Cardiac fibroblast (primary cell): ENCODE data around the gene SAMD10.

Source experiments
- DNase-seq, 2 donors: peaks; one replicate each; pipeline versions ENCODE4 v3.0.0 to v3.0.0-alpha.2; 2010; ENCODE audit warnings: low read depth in 2 of 2
- H3K4me3 ChIP-seq, 2 donors: replicated peaks in 1 of 2; 1 replicate in 1 of 2; 2 replicates in 1 of 2; pipeline ENCODE4 v1.5.1; 2011; ENCODE audit warnings: low read depth in 2 of 2, low read length in 2 of 2, mild to moderate bottlenecking in 2 of 2, moderate library complexity in 1 of 2
- TF ChIP-seq, protein P1 (sequence below): IDR thresholded peaks from one replicate; pipeline ENCODE4 v1.5.1; 2011; ENCODE audit warnings: low read depth, mild to moderate bottlenecking, low read length, inconsistent platforms

The SAMD10 gene

DNA sequence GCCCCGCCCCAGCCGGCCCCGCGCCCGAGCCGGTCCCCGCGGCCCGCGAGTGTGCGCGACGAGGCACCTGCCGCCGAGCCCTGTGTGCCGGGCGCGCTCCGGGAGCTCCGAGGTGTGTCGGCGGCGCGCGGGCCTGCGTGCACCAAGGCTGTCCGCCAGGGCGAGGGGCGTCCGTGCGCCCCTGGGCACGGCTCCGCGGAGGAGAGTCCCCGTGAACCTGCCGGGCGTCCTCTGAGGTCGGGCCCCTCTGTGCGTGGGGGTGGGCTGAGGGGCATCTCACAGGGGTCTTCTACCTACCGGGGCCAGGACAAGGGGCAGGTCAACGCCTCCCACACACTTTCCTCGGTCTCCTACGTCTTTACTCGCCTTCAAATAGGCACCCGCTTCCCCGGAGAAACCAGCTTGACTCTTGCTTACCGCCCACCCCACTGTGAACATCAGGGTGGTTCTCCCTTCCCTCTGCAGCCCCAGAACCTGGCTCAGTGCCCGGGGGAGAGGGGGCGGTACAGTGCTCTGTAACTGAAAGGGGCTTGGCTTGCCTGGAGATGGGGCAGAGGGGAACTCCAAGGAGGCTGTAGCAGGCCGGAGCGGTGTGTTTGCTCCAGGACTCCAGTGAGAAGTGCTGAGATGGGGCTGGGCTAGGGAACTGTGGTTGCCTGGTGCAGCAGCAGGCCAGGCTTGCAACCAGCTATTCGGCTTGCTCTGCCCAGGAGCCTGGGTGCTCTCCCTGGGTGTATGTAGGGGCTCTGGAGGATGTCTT is at the start of gene SAMD10:
TSS of gene SAMD10 (minus strand) at position 86 of the 760 bp plus-strand sequence. CDS start 175 bp downstream, outside the sequence.
- H3K4me3 ChIP-seq, result peak within 1 kb of the TSS; percentile 42 to 51
- TF ChIP-seq, protein P1, sequence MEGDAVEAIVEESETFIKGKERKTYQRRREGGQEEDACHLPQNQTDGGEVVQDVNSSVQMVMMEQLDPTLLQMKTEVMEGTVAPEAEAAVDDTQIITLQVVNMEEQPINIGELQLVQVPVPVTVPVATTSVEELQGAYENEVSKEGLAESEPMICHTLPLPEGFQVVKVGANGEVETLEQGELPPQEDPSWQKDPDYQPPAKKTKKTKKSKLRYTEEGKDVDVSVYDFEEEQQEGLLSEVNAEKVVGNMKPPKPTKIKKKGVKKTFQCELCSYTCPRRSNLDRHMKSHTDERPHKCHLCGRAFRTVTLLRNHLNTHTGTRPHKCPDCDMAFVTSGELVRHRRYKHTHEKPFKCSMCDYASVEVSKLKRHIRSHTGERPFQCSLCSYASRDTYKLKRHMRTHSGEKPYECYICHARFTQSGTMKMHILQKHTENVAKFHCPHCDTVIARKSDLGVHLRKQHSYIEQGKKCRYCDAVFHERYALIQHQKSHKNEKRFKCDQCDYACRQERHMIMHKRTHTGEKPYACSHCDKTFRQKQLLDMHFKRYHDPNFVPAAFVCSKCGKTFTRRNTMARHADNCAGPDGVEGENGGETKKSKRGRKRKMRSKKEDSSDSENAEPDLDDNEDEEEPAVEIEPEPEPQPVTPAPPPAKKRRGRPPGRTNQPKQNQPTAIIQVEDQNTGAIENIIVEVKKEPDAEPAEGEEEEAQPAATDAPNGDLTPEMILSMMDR, result no peak
- DNase-seq, result peak; percentile 15 to 40

DNA sequence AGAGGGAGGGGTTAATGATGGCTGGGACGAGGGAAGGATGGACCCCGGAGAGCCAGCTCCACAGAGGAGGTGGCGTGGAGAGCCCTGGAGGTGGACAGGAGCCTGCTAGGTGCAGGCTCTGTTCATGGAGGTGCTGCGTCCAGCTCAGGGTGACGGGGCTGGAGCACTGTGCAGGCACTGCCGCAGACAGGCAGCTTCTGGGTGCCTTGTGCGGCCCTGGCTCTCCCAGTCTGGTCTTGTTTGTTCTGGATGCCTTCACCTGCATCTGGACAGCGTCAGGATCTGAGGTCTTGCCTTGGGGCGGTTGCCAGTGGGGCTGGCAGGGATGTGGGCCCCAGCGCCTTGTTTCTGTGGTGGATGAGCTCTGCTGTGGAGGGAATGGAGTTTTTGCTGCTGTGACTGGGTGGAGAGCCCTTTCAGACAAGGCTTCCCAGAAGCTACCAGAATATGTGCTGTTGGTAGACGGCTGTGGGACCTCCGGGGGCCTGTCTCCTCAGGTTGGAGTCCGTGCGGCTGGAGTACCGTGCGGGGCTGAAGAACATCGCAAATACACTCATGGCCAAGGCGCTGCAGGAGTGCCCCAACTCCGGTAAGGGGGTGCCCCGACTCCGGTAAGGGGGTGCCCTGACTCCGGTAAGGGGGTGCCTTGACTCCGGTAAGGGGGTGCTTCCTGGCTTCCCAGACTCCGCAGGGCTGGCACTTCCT is 48.7 kb upstream of the SAMD10 start:
- DNase-seq, result no peak
- TF ChIP-seq, protein P1, result no peak
- no peak overlapping the region for H3K4me3 ChIP-seq

DNA sequence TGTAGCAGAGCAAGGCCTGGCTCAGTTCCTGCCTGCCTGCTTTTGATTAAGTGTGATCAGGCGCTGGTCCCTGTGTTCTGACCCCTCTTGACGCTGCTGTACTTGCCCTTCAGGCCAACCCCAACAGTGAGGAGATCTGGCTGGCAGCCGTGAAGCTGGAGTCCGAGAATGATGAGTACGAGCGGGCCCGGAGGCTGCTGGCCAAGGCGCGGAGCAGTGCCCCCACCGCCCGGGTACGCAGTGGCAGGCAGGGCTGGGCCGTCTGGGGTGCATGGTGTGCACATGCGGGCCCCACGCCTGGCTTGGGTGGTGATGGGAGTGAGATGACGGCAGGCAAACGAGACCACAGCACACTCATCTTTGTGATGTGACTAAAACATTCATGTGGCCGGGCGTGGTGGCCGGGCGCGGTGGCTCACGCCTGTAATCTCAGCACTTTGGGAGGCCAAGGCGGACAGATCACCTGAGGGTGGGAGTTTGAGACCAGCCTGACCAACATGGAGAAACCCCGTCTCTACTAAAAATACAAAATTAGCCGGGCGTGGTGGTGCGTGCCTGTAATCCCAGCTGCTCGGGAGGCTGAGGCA is 46.5 kb upstream of the SAMD10 start:
- DNase-seq, result no peak

DNA sequence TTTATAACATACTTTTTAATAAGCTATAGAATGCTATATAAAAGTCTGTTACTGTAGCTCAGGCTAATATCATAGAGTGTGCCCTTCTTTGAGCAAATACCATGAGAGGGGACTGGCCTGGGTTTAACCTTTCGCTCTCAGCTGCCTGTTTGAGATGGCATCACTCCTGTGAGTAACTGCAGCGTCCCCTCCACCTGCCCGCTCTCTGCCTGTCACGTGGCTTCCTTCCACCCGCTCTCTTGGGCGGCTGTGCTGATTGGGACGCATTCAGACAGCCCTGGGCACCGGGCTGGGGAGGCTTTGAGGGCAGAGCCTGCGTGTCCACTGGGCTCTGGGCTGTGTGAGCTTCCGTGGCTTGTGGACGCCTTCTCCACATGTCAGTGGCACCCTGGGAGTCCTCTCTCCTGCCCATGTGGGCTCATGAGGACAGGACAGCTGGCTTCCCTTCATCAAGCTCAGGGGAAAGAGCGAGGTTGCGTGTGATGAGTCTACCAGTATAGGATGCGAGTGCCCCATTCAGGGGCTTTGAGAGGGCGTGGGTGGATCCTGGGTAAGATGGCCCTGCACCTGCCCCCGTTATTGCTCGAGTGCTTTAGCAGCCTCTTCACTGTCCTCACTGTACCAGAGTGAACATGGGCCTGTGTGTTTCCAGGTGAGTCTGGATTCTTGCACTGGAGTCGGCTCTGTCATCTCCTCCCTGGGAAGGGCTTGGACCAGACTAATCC is 45.8 kb upstream of the SAMD10 start:
- no peak for DNase-seq
- TF ChIP-seq, protein P1, result no peak
- no peak overlapping the region for H3K4me3 ChIP-seq

More for the DNA sequence above, 46.5 kb upstream of the SAMD10 start:
- H3K4me3 ChIP-seq, result no peak overlapping the region
- TF ChIP-seq, protein P1, result no peak

DNA sequence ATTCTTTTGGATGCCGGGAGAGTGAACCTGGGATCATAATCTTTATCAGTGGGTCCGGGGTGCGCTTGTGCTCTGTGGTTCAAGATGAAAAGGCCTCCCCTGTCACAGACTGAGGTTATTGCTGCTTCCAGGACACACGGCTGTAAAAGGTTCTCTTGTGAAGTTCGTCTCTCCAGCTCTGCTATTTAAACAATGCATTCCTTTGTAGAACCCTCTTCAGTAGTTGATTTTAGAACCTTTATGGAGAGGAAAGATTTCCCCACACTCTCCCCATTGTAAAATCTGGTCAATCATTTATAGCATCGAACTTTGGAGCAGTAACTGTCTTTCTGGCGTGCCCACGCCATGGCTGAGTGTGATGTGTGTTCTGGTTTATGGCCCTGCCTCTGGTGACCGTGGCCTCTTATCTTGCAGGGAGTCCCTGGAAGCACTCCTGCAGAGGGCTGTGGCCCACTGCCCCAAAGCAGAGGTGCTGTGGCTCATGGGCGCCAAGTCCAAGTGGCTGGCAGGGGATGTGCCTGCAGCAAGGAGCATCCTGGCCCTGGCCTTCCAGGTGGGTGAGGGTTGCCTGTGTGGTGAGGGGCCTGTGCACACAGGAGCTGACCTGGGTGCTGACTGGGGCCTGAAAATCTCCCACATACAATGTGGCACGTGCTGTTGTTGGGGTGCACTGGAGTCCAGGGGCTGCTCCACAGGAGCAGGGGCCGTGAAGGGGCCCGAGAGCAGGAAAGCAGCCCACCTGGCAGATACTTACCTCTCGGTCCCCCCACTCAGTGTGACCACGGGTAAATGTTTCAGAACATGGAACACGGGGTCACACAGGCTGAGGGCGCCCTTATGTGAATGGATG is 44.9 kb upstream of the SAMD10 start:
- H3K4me3 ChIP-seq, result no peak overlapping the region
- TF ChIP-seq, protein P1, result no peak
- DNase-seq, result no peak
